GM13977 (cell line): ENCODE data around the gene FRS3.
A peak's percentile ranks its signal among the peaks of the same experiment; 100 is the strongest.

Source experiments
- DNase-seq: peaks from one replicate; pipeline ENCODE4 v3.0.0; 2012; ENCODE audit warnings: low spot score
- CTCF ChIP-seq: IDR thresholded peaks from 2 replicates; pipeline ENCODE4 v1.5.1; 2012; ENCODE audit warnings: mild to moderate bottlenecking, control low read depth; ENCODE audit not compliant: insufficient read depth; ENCODE audit errors: extremely low read depth, missing control alignments
- in situ Hi-C: fragments of 300-500 bp; cut with MboI; formaldehyde crosslinking; loops from one replicate; pipeline ENCODE4 v1.12.0; 2022; ENCODE audit warnings: low sequenced_read_pairs, low pct_unique_long_range_greater_than_20kb, mixed read lengths, inconsistent platforms; ENCODE audit not compliant: unreplicated experiment

Gene FRS3

GRCh38 chr6:41779788-41780550 is at the start of gene FRS3:
Gene FRS3 (minus strand): TSS chr6:41779900. CDS start chr6:41776987, 2,913 bp downstream.
- TF ChIP-seq CTCF: peak; percentile 97
- in situ Hi-C loops: loop anchor here (10.0 kb wide), 1 partner anchor 265 kb away; no protein-coding TSS in a partner anchor
- peak; percentile 99 for DNase-seq

- no peak for TF ChIP-seq CTCF
- in situ Hi-C loops: no loop called here
- no peak for DNase-seq
These were observed 46.8 kb upstream of the FRS3 start for GRCh38 chr6:41826343-41827022.

GRCh38 chr6:41824571-41825569 is 45.2 kb upstream of the FRS3 start:
- TF ChIP-seq CTCF: no peak

GRCh38 chr6:41823178-41823577 is 43.5 kb upstream of the FRS3 start:
- in situ Hi-C loops: no loop called here
- DNase-seq: no peak
- TF ChIP-seq CTCF: no peak

More at GRCh38 chr6:41824571-41825569, 45.2 kb upstream of the FRS3 start:
- DNase-seq: no peak
- in situ Hi-C loops: no loop called here

GRCh38 chr6:41822021-41822420 is 42.3 kb upstream of the FRS3 start:
- in situ Hi-C loops: no loop called here
- TF ChIP-seq CTCF: no peak
- no peak for DNase-seq

- in situ Hi-C loops: no loop called here
- no peak for TF ChIP-seq CTCF
- no peak for DNase-seq
These were observed 41.6 kb upstream of the FRS3 start for GRCh38 chr6:41821266-41821665.
